HepG2 (cell line): ENCODE data around the gene CR2.
A peak's percentile ranks its signal among the peaks of the same experiment; 100 is the strongest.

Source experiments
- ADNP ChIP-seq: sonication (generic); formaldehyde crosslinking; IDR thresholded peaks from 2 replicates; pipeline ENCODE4 v1.4.0; 2020; ENCODE audit warnings: missing genetic modification reagents
- ARID5B ChIP-seq: IDR thresholded peaks from 2 replicates; pipeline ENCODE4 v1.4.0; 2020; ENCODE audit warnings: mild to moderate bottlenecking, missing genetic modification reagents
- ARNTL ChIP-seq: sonication (generic); formaldehyde crosslinking; IDR thresholded peaks from 2 replicates; pipeline ENCODE4 v1.4.0; 2020; ENCODE audit warnings: mild to moderate bottlenecking, missing genetic modification reagents
- CTCF ChIP-seq: sonication (generic); formaldehyde crosslinking; IDR thresholded peaks from 2 replicates; pipeline ENCODE4 v1.5.0; 2020; ENCODE audit warnings: mild to moderate bottlenecking, missing genetic modification reagents, moderate library complexity
- E2F5 ChIP-seq: sonication (generic); formaldehyde crosslinking; conservative IDR thresholded peaks from 2 replicates; pipeline ENCODE4 v1.4.0; 2020; ENCODE audit warnings: missing genetic modification reagents
- EP300 ChIP-seq, 3 experiments: sonication (generic) in 1 of 3; formaldehyde crosslinking in 1 of 3; IDR thresholded peaks; 2 replicates each; pipeline versions ENCODE4 v1.5.1 to v1.6.1; 2011 to 2020; ENCODE audit warnings: low read depth in 2 of 3, low read length in 2 of 3, borderline replicate concordance in 1 of 3, improper control_type of control experiment in 1 of 3, mild to moderate bottlenecking in 1 of 3, missing genetic modification reagents in 1 of 3, moderate library complexity in 1 of 3
- FOXO4 ChIP-seq: sonication (generic); formaldehyde crosslinking; conservative IDR thresholded peaks from 2 replicates; pipeline ENCODE4 v1.8.1; 2023; ENCODE audit warnings: missing genetic modification reagents
- IRF2 ChIP-seq: IDR thresholded peaks from 2 replicates; pipeline ENCODE4 v1.6.1; 2018; ENCODE audit warnings: missing genetic modification reagents, missing compliant biosample characterization
- POLR2A ChIP-seq, 2 experiments: IDR thresholded peaks; 2 replicates each; pipeline ENCODE4 v1.6.1; 2011; ENCODE audit warnings: low read depth in 2 of 2, low read length in 2 of 2, mild to moderate bottlenecking in 1 of 2, moderate library complexity in 1 of 2; ENCODE audit not compliant: insufficient read depth in 1 of 2
- POLR2AphosphoS5 ChIP-seq: IDR thresholded peaks from 2 replicates; pipeline ENCODE4 v1.6.1; 2012; ENCODE audit warnings: low read depth, low read length
- RNF219 ChIP-seq: sonication (generic); formaldehyde crosslinking; IDR thresholded peaks from 2 replicates; pipeline ENCODE4 v1.5.0; 2020; ENCODE audit warnings: mild to moderate bottlenecking, missing genetic modification reagents
- SKIL ChIP-seq: sonication (generic); formaldehyde crosslinking; IDR thresholded peaks from 2 replicates; pipeline ENCODE4 v1.8.0; 2022; ENCODE audit warnings: missing genetic modification reagents, mild to moderate bottlenecking, moderate library complexity, borderline replicate concordance
- SP1 ChIP-seq, 2 experiments: fragments of 450-650 bp in 1 of 2; sonication (generic) in 1 of 2; formaldehyde crosslinking in 1 of 2; IDR thresholded peaks; 2 replicates each; pipeline versions ENCODE4 v1.4.0 to v1.6.1; 2016 to 2020; ENCODE audit warnings: missing genetic modification reagents in 1 of 2

- TF ChIP-seq POLR2A (IDR thresholded peaks at IDR 0.05; ENCODE audit: insufficient read depth in 1 of 2, low read depth in 2 of 2, low read length in 2 of 2) (no peak), E2F5 (no peak), ARNTL (CRISPR knock-in tag) (no peak), POLR2AphosphoS5 (no peak), ARID5B (CRISPR knock-in tag) (0 out of 2 replicates have a peak, but pooled peaks have one; percentile 10), IRF2 (no peak), CTCF (peak; percentile 82), EP300 (IDR thresholded peaks at IDR 0.05; ENCODE audit: low read depth in 2 of 2, low read length in 2 of 2) (no peak), EP300 (CRISPR knock-in tag; IDR thresholded peaks at IDR 0.05; ENCODE audit: borderline replicate concordance) (no peak), SP1 (IDR thresholded peaks at IDR 0.05) (no peak), SP1 (CRISPR knock-in tag; IDR thresholded peaks at IDR 0.05) (no peak), RNF219 (no peak), SKIL (no peak), ADNP (CRISPR knock-in tag) (no peak), FOXO4 (CRISPR knock-in tag) (no peak)
These were observed 49.1 kb upstream of the CR2 start for GRCh38 chr1:207404849-207405525.
